ENCODE results near the gene PPP4R3A.

DNA sequence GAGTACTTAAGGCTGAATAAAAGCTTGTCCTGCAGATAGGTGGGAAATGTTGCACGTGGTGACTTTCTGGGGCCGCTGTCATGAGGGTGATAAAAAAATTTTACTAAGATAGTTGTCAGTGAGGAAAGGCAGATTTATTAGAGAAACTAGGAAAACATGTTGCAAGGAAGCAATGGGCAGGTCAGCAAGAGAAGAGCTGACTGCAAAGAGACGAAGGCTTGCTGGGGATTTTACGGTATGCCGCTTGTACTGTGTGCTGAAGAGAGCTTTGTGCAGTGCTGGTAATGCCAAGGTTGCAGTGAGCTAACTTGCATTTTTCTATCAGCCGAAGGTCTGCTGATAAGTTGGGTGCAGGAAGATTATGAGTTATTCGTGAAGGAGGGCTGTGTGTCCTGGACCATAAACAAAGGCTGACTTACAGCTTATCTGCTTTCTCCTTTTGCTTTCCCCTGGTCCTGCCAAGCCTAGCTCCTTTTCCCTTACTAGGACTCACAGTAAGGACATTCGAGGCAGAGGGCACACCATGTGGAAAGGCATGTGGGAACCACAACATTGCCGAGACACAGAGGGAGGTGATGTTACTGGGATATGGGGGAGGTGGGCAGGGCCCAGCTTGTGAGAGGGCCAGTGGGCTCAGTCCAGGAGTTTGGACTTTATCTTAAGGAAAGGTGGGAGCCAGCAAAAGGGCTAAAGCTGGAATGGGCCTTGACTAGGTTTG, 85.1 kb downstream of the PPP4R3A start:
- TF ChIP-seq SP1 (IDR thresholded peaks at IDR 0.05) (no peak), L3MBTL2 (conservative IDR thresholded peaks at IDR 0.05) (no peak), ZNF384 (IDR thresholded peaks at IDR 0.05) (no peak), BHLHE40 (IDR thresholded peaks at IDR 0.05; ENCODE audit: borderline replicate concordance) (no peak), LEF1 (IDR thresholded peaks at IDR 0.05; ENCODE audit: borderline replicate concordance) (no peak), FOXA1 (IDR thresholded peaks at IDR 0.05) (no peak), NFRKB (IDR thresholded peaks at IDR 0.05) (no peak), FOXK2 (IDR thresholded peaks at IDR 0.05) (no peak), FOXM1 (IDR thresholded peaks at IDR 0.05; ENCODE audit: borderline replicate concordance) (no peak), ARNT (IDR thresholded peaks at IDR 0.05) (no peak)
- TF ChIP-seq, protein P1, sequence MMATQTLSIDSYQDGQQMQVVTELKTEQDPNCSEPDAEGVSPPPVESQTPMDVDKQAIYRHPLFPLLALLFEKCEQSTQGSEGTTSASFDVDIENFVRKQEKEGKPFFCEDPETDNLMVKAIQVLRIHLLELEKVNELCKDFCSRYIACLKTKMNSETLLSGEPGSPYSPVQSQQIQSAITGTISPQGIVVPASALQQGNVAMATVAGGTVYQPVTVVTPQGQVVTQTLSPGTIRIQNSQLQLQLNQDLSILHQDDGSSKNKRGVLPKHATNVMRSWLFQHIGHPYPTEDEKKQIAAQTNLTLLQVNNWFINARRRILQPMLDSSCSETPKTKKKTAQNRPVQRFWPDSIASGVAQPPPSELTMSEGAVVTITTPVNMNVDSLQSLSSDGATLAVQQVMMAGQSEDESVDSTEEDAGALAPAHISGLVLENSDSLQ (IDR thresholded peaks at IDR 0.05), result no peak
